UCSD-AML1 (cell line): ENCODE measurements around the gene UBALD2.
"Not testable (repeated sequence)": the region's sequence is repeated elsewhere in the genome, so short reads cannot be mapped to it uniquely, and the experiment has no call there.

Experiments
- DNase-seq: peaks from one replicate; lab custom pipeline; 2025; ENCODE audit not compliant: unreplicated experiment; lab: John Stamatoyannopoulos, UW

The UBALD2 gene

GRCh38 chr17:76263896-76264295, 1.3 kb upstream of the UBALD2 start:
- DNase-seq, result no peak

DNA sequence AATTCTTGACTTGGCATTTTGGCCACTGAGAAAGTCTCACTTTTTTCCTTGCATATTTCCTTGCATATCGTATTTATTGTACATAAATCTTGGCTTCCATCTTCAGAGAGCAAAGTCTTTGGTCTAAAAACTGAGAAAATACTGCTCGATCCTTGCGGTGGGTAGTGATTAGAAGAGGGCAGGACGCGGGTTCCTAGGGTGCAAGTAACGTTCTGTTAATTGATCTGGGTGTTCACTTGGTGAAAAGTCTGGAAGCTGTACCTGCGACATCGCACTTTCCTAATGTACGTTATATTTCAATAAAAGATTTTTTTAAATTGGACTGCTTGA, 758 bp upstream of the UBALD2 start:
- DNase-seq, result no peak

DNA sequence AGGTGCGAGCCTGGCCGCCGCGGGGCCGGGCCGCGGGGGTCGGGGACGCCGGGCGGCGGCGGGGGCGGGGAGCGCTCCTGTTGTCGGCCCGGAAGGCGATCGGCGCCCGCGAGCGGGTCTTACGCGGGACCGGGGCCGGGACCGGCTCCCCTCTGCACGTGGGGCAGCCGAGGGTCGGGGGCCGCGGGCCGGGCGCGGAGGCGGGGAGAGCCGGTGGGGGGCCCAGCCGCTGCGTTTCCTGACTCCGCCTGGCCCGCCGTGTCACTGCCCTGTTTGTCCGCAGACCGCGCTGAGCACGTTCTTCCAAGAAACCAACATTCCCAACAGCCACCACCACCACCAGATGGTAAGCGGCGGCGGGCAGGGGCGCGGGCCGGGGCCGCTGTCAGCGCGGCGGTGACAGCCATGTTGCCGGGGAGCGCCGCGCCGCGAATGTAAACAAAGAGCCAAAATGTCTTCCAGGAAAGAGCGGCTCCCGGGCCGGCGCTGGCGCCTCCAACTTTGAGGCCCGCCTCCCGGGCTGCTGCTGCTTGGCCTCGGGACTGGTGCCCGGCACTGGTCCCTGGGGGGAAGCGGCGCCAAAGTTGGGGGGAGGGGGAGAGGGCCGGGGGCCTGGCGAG, 586 bp downstream of the UBALD2 start:
- peak; percentile 48 for DNase-seq

DNA sequence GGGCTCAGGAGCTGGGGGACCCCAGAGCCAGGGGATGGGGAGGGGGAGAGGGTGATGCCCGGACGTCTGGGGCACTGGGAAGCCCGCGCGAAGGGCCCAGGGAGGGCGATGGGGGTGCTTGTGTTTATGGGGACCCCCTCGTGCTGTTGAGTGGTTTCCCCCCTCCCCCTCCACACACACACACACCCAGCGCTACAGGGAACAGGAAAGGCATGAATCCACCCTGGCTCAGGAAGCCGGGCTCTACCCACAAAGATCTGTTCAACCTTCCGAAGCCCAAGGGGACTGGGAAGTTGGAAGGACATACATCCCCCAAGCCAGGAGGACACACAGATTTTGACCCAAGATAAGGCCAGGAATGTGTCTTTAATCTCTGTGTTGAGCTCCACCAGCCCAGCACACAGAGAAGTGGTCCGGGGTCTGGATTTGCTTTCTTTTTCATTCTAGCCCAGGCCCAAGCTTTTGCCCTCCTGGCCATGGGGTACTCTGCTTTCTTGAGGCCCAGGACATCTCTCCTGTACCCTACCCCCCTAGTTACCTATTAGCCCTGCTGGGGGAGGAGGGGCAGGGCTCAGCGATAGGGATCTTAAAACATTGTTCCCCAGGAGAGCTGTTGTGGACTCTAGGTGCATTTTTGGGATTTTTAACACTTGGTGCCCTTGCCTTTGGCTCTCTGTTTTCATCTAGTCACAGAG, 1.2 kb downstream of the UBALD2 start:
- DNase-seq, result peak; percentile 47

DNA sequence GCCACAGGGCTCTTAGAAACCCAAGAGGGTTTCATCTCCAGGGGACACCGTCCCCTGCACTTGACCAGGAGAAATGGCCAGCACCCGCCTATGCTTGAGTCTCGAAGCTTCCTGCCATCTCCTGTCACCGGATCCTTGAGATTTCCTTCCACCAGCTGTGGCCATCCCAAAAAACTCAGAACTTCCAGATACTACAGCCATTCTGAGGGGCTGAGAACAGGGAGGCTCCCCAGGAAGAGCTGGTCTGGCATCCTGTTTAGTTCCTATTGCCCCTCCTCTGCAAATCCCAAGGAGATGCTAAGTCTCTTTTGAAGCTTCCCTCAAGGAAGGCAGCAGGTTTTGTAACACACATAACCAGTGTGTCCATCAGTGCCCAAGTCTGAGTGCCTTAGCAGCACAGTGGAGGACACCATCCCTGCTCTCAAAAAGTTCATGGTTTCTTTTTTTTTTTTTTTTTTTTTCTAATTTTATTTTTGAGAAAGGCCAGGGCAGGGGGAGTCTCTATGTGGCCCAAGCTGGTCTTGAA, 2.0 kb downstream of the UBALD2 start:
- DNase-seq, result no peak

- not testable (repeated sequence) for DNase-seq
These were observed 2.4 kb downstream of the UBALD2 start for GRCh38 chr17:76267581-76268001.

DNA sequence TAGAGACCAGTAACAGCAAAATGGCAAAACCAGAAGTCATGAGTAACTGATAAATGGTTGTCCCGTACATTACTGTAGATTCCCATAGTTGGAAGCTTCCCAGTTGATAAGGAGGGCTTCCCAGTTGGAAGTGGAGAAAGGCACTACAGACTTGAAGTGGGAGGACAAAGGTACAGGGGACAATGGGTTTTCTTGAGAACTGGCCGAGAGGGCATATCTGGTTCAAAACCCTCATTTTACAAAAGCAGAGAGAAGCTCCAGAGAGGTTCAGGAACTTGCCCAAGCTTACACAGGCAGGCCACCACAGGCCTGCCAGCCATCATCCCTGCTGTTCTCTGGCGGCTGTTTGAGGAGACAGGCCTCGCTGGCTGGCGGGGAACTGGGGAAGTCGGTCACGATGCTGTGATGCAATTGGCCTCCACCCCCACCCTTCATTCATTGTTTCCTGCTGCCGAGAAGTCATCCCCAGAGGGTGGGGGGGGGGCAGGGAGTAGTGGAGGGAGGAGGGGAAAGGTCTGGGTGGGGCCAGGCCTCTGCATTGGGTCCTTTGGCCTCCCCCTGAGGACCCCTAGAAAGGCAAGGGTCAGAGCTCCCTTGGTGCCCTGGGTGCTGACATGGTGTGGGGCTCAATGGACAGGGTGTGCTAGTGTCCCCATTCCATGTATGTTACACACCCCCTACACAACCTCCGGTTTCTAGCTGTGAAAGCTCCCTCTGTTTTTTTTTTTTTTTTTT, 3.0 kb downstream of the UBALD2 start:
- peak; percentile 82 for DNase-seq

- DNase-seq, result peak; percentile 39
These were observed 4.1 kb downstream of the UBALD2 start for GRCh38 chr17:76268991-76269981.

GRCh38 chr17:76270127-76270592, 5.0 kb downstream of the UBALD2 start:
- DNase-seq, result no peak

GRCh38 chr17:76270770-76271668, 5.9 kb downstream of the UBALD2 start:
- no peak for DNase-seq

DNA sequence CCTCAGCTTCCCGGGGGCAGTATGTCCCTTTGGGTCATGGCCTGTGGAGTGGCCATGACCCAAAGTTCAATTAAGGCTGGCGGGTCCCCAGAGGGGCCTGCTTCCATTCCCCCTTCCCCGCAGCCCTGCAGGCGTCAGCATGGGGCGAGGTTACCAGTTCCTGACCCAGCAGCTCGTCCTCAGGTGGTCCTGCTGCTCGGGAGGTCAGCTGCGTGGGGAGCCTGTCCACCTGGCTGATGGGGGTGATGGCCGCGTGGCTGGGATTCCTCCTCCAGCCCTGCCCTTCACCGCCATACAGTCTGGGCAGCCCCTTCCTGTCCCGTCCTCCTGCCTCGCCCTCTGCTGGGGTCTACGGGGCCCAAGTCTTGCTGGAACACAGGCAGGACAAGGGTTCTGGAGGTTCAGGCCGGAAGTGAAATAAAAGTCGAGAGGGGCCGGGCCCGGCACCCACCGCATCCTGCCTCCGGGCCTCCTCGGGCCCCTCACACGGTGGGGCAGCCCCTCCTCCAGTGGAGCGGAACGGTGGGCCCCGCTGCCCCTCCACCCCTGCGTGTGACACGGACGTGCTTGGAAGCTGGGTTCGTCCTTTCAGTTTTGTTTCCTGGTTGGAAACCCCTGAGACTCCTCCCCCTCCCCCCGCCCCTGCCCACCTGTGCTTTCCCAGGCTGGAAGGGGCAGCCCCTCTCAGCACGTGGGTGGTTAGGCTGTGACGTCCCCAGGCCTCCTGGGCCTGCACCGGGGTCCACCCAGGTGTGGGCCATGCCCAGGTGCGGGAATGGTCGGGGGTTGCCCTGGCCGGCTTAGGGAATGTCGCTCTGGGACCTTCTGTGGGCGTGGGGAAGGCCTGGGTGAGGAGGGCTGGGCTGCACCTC, 6.8 kb downstream of the UBALD2 start:
- DNase-seq, result no peak

DNA sequence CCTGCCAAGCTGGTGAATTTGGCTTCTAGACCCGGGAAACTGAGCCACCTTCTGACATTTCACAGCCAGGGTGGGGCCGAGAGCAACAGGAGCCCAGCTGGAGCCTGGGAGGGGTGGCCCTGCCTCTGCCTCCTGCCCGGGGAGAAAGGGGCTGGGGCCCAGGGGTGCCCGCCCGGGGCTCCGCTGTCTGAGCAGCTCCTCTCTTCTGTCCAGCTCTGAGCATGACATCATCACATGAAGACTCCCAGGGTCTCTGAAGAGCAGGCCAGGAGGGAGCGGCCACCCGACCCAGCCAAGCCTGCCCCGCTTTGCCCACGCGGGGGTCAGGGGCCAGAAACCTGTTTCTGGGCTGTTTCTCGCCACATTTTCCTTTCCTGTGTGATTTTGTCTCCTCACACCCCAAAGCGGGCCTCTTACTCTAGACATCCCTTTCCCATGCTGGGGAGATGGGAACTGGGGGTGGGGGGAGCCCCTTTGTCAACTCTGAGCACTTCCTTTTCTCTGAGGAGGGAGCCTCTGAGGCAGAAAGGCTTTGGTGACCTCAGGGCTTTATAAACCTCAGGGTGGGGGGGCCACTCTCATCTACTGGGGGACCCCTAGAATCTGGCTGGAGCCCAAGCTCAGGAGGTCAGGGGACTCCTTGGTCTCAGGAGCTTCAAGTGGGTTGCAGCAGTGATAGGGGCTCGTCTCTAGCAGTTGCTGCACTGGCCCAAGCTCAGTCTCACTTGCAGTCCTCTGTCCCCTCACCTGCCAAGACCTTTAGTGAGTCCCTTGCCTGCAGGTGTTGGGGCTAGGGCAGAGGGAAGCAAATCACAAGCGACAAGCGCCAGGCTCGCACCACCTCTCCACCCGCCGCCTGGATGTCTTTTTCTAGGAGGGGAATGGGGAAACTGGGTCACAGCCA, 7.6 kb downstream of the UBALD2 start:
- no peak for DNase-seq

DNA sequence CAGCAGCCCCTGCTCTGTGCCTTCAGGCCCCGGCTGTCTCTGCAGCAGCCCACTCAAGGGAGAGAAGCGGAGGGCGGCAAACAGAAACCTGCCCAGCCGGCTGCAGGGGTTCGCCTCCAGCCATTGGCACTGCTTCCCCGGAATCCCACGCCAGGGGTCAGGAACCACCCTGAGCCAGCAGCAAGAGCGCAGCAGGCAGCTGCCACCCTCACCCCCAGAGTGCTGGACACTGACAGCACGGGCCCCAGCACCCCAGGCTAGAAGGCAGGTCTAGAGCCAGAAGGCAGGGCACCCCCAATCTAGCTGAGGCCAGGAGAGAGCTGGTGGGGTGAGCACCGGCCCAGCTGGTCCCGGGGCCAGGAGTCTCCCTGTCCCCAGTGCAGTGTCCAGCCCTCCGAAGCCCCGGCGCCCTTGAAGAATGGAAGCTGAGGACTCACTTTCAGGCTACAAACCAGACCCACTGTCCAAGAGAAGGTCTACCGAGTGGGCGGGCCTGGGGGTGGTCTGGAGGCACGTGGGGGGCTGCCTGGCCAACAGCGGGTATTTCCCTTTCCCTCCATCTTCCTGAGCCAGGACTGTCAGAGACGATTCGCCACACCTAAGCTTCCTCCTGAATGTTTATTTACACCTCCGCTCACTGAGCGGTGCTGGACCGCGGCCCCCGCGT, 8.4 kb downstream of the UBALD2 start:
- DNase-seq, result no peak

DNA sequence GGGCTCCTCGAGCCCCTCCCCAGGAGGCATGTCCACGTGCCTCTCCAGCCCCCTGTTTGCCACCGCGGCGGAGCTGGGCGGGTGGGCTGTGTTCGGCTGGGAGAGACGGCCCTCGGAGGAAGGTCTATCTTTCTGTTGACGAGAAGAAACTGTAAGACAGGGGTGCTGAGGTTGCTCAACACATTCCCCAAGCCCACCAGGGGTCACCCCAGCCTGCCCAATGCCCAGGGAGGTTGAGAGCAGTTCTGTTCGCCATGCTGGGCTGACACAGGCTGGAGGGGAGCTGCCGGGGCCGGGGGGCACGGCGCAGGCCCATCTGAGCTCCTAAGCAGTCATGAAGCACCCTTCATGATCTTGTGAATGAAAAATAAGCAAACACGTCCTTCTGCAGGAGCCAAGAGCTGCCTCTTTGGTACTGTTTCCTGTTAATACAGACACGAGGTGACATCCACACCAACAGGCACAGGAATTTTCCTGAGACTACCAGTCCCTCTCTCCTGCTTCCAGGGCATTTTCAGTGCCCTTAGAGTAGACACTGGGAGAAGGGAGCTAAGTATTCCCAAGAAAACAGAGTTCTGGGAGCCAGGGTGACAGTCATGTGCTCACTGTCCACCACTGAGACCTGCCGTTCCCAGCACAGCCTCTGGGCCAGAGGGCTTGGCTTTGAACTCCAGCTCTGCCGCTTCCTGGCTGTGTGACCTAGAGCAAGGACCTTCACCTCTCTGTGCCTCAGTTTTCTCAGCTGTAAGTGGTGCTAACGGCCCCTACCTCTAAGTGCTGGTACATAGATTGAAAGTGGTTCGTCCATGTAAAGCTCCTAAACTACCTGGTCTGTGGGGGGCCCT, 9.2 kb downstream of the UBALD2 start:
- no peak for DNase-seq

DNA sequence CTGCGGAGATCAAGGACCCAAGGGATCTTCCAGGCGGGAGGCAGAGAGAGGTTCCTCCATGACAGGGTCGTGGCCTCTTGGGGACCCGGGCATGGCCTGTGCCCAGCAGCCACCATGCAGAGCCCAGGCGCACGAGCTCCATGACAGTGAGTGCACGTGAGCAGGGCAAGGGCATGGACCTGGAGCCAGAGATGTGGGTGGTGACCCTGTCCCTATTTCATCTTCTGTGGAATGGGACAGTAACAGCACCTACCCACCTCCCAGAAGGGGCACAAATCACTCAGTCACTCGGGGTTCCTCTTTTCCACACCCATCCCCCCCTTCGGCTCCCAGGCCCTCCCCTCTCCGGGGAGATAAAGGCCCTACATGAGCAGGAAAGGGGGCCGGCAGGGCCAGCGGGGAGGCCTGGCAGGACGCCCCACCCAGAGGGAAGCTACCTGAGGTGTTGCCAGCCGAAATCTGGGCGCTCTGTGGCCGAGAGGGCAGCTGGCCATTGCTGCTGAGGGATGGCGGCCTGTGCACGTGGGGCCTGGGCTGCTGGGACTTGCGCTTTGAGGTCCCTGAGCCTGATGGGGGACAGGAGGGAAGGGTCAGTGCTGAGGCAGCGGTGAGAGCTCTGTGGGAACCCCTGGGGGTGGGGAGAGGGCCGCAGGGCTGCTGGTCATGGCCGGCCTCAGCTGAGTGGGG, 10.4 kb downstream of the UBALD2 start:
- no peak for DNase-seq

DNA sequence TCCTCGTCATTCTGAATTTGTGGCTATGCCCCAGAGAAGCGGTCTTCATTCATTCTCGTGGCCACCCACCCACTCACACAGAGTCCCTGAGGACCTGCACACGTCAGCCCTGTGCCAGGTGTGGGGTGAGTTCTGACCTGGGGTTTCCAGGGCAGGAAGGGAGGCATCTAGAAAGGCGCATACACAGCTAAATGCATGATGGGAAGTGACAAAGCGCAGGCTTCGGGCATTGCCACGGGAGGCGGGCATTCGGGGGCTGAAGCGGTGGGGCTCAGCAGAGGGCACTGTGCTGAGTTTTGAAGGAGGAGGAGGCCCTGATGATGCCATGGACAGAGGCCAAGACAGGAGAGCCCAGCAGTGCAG, 10.9 kb downstream of the UBALD2 start:
- no peak for DNase-seq
